Keratinocyte (primary cell): ENCODE measurements around the gene PLXNA1. TPM values are rescaled to one million over a fixed set of nuclear protein-coding genes. Genes with fewer than 3 reads are reported as not detected.

Experiments used
- DNase-seq: peaks from one replicate; pipeline ENCODE4 v3.0.0-alpha.2; 2011; ENCODE audit warnings: low read depth, missing footprints, low spot score
- FAIRE-seq: peaks from 2 replicates; lab custom pipeline; 2011; peaks lifted over from hg19 to GRCh38; lab: Jason Lieb, UNC
- H2AFZ ChIP-seq: 2 replicates; pipeline ENCODE4 v1.6.0; 2012; ENCODE audit warnings: low read length, control low read depth, inconsistent platforms; ENCODE audit not compliant: control insufficient read depth
- H3K27ac ChIP-seq: 2 replicates; pipeline ENCODE4 v1.5.1; 2011; ENCODE audit warnings: low read length; ENCODE audit not compliant: control insufficient read depth, insufficient read depth
- H3K27me3 ChIP-seq: 3 replicates; pipeline ENCODE4 v1.6.0; 2011; ENCODE audit warnings: low read length; ENCODE audit not compliant: control insufficient read depth, insufficient read depth; ENCODE audit errors: extremely low read depth
- H3K36me3 ChIP-seq, 2 experiments: 2 replicates in 1 of 2; 3 replicates in 1 of 2; pipeline ENCODE4 v1.5.1; 2011; ENCODE audit warnings: low read length in 2 of 2, mild to moderate bottlenecking in 1 of 2; ENCODE audit not compliant: control insufficient read depth in 2 of 2, insufficient read depth in 2 of 2; ENCODE audit errors: extremely low read depth in 1 of 2
- H3K4me1 ChIP-seq: 3 replicates; pipeline ENCODE4 v1.5.1; 2011; ENCODE audit warnings: low read length; ENCODE audit not compliant: control insufficient read depth, insufficient read depth; ENCODE audit errors: extremely low read depth
- H3K4me2 ChIP-seq: 3 replicates; pipeline ENCODE4 v1.6.0; 2011; ENCODE audit warnings: low read depth, low read length; ENCODE audit not compliant: control insufficient read depth, insufficient read depth; ENCODE audit errors: extremely low read depth
- H3K4me3 ChIP-seq, 3 experiments: fragments of 200-600 bp in 1 of 3; sonication (generic) in 1 of 3; 2 replicates in 2 of 3; 3 replicates in 1 of 3; pipeline ENCODE4 v1.5.1; 2011 to 2016; ENCODE audit warnings: low read length in 3 of 3, mild to moderate bottlenecking in 3 of 3, control low read depth in 2 of 3, inconsistent platforms in 1 of 3, low read depth in 1 of 3, mixed read lengths in 1 of 3, mixed run types in 1 of 3, moderate library complexity in 1 of 3; ENCODE audit not compliant: control insufficient read depth in 2 of 3, insufficient read depth in 2 of 3; ENCODE audit errors: extremely low read depth in 1 of 3
- H3K79me2 ChIP-seq: 2 replicates; pipeline ENCODE4 v1.6.0; 2012; ENCODE audit warnings: low read length; ENCODE audit not compliant: control insufficient read depth, insufficient read depth
- H3K9ac ChIP-seq: 3 replicates; pipeline ENCODE4 v1.6.0; 2011; ENCODE audit warnings: low read length; ENCODE audit not compliant: control insufficient read depth, insufficient read depth; ENCODE audit errors: extremely low read depth
- H3K9me1 ChIP-seq: 3 replicates; pipeline ENCODE4 v1.6.0; 2011; ENCODE audit warnings: low read length; ENCODE audit not compliant: control insufficient read depth, insufficient read depth; ENCODE audit errors: extremely low read depth
- H3K9me3 ChIP-seq: 2 replicates; pipeline ENCODE4 v1.5.1; 2012; ENCODE audit warnings: low read depth, low read length; ENCODE audit not compliant: control insufficient read depth
- H4K20me1 ChIP-seq: 3 replicates; pipeline ENCODE4 v1.6.0; 2011; ENCODE audit warnings: low read length; ENCODE audit not compliant: control insufficient read depth, insufficient read depth; ENCODE audit errors: extremely low read depth
- EZH2 ChIP-seq: IDR thresholded peaks from one replicate; pipeline ENCODE4 v1.6.1; 2012; ENCODE audit warnings: inconsistent platforms, mild to moderate bottlenecking, low read length, moderate library complexity
- dilution Hi-C: fragments of 300-500 bp; cut with MboI; formaldehyde crosslinking; loops from one replicate; pipeline ENCODE4 v1.7.0; 2020; ENCODE audit warnings: low sequenced_read_pairs; ENCODE audit not compliant: extremely low pct_ligation_motif_present
- polyA plus RNA-seq, 5 experiments: library from polyadenylated mRNA; depleted of rRNA in 3 of 5; stranded (reverse) in 3 of 5; stranded (forward) in 1 of 5; unstranded in 1 of 5; fragments of >200 nt; gene quantifications; 1 replicate in 1 of 5; 2 replicates in 3 of 5; 3 replicates in 1 of 5; pipeline versions ENCODE4 v1.2.1 to v1.2.3, GENCODE V29; 2011 to 2012; ENCODE audit warnings: missing spikeins in 2 of 5, low read depth in 1 of 5, low replicate concordance in 1 of 5
- TF ChIP-seq, protein P1 (sequence below), 3 experiments: IDR thresholded peaks in 1 of 3; conservative IDR thresholded peaks in 1 of 3; optimal IDR thresholded peaks in 1 of 3; 2 replicates in 2 of 3; 3 replicates in 1 of 3; pipeline versions ENCODE3 to v1.5.1; 2011; ENCODE audit warnings: low read length in 3 of 3, mild to moderate bottlenecking in 3 of 3, moderate library complexity in 2 of 3, control low read depth in 1 of 3, inconsistent platforms in 1 of 3; ENCODE audit not compliant: insufficient read depth in 2 of 3; ENCODE audit errors: extremely low read depth in 1 of 3

PLXNA1 gene
- polyA plus RNA-seq, 1 donor (not counting 4 experiments of a cell fraction or from before 2014, with no cell fraction given): 38.4 TPM

GRCh38 chr3:127029658-127030507 is 47.0 kb downstream of the PLXNA1 start:
- no peak overlapping the region for H3K4me2 ChIP-seq
- H4K20me1 ChIP-seq: peaks cover 3% of the 10 kb centered on the region
- H3K9ac ChIP-seq: no peak overlapping the region
- FAIRE-seq: no peak
- no peaks in the 10 kb centered on the region for H3K4me1 ChIP-seq
- H3K36me3 ChIP-seq: peaks cover 46 to 57% of the 10 kb centered on the region in 2 experiments
- no peaks in the 10 kb centered on the region for H3K9me3 ChIP-seq
- H3K9me1 ChIP-seq: no peaks in the 10 kb centered on the region
- no peak overlapping the region for H2AFZ ChIP-seq
- TF ChIP-seq, protein P1, sequence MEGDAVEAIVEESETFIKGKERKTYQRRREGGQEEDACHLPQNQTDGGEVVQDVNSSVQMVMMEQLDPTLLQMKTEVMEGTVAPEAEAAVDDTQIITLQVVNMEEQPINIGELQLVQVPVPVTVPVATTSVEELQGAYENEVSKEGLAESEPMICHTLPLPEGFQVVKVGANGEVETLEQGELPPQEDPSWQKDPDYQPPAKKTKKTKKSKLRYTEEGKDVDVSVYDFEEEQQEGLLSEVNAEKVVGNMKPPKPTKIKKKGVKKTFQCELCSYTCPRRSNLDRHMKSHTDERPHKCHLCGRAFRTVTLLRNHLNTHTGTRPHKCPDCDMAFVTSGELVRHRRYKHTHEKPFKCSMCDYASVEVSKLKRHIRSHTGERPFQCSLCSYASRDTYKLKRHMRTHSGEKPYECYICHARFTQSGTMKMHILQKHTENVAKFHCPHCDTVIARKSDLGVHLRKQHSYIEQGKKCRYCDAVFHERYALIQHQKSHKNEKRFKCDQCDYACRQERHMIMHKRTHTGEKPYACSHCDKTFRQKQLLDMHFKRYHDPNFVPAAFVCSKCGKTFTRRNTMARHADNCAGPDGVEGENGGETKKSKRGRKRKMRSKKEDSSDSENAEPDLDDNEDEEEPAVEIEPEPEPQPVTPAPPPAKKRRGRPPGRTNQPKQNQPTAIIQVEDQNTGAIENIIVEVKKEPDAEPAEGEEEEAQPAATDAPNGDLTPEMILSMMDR (optimal IDR thresholded peaks at IDR 0.05 in 1 of 3, IDR thresholded peaks at IDR 0.05 in 1 of 3, conservative IDR thresholded peaks at IDR 0.05 in 1 of 3; ENCODE audit: extremely low read depth in 1 of 3, insufficient read depth in 2 of 3, low read length in 3 of 3): no peak
- no peak for TF ChIP-seq EZH2
- no peak overlapping the region for H3K4me3 ChIP-seq
- no peak overlapping the region for H3K27ac ChIP-seq
- dilution Hi-C loops: no loop called here
- H3K27me3 ChIP-seq: no peaks in the 10 kb centered on the region
- no peaks in the 10 kb centered on the region for H3K79me2 ChIP-seq
- DNase-seq: no peak

DNA sequence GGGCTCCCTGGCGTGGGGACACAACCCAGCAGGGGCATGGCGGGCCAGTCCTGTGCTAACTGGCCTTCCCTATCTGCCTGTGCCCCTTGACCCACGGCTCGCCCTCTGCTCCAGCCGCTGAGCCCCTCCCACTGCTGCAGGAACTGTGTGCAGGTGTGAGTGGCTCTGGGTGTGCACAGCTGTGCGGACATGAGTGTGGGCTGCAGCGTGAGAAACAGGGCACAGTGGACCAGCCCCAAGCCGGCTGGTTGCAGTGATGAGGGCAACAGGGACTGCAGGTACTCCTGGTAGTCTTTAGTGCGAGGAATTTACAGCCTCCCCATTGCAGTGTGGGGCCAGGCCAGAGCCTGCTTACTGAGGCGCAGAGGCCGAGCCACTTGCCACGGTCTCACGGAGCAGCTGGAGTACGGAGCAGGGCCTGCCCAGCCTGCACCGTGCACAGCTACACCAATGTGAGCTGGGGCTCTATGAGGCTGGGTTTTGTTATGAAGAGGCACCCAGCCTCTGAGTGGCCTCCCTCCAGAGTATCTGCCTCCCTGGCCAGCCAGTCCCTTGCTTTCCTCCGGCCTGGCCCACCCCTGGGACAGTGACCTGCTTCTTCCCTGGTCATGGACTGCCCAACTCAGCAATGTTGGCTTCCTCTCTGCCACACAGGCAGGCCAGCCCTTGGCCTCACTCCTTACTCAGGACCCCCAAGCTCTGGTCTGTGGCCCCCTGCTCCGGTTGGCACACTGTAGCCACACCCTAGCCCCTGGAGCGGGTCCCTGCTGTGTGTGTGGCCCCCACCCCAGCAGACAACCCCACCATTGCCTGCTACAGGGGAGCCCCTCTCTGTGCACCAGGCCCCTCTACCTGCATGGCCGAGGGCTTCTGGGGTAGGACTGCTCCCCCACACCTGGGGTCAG is 47.8 kb downstream of the PLXNA1 start:
- H3K36me3 ChIP-seq: peaks cover 43 to 54% of the 10 kb centered on the region in 2 experiments
- TF ChIP-seq EZH2: no peak
- TF ChIP-seq, protein P1 (optimal IDR thresholded peaks at IDR 0.05 in 1 of 3, IDR thresholded peaks at IDR 0.05 in 1 of 3, conservative IDR thresholded peaks at IDR 0.05 in 1 of 3; ENCODE audit: extremely low read depth in 1 of 3, insufficient read depth in 2 of 3, low read length in 3 of 3): no peak

More for the DNA sequence above, 47.8 kb downstream of the PLXNA1 start:
- H3K9me1 ChIP-seq: no peaks in the 10 kb centered on the region
- H3K9ac ChIP-seq: no peak overlapping the region
- no peak overlapping the region for H3K4me2 ChIP-seq
- no peak overlapping the region for H3K4me3 ChIP-seq
- no peaks in the 10 kb centered on the region for H3K27me3 ChIP-seq
- FAIRE-seq (no peak), DNase-seq (no peak)
- peaks cover 6% of the 10 kb centered on the region for H3K4me1 ChIP-seq
- no peak overlapping the region for H2AFZ ChIP-seq
- no peak overlapping the region for H3K27ac ChIP-seq
- no peaks in the 10 kb centered on the region for H3K79me2 ChIP-seq
- dilution Hi-C loops: no loop called here
- H3K9me3 ChIP-seq: no peaks in the 10 kb centered on the region
- no peaks in the 10 kb centered on the region for H4K20me1 ChIP-seq
